Measurements from ENCODE around the gene BSN. TPM values are rescaled to one million over a fixed set of nuclear protein-coding genes. Genes with fewer than 3 reads are reported as not detected.

The BSN gene, protein sequence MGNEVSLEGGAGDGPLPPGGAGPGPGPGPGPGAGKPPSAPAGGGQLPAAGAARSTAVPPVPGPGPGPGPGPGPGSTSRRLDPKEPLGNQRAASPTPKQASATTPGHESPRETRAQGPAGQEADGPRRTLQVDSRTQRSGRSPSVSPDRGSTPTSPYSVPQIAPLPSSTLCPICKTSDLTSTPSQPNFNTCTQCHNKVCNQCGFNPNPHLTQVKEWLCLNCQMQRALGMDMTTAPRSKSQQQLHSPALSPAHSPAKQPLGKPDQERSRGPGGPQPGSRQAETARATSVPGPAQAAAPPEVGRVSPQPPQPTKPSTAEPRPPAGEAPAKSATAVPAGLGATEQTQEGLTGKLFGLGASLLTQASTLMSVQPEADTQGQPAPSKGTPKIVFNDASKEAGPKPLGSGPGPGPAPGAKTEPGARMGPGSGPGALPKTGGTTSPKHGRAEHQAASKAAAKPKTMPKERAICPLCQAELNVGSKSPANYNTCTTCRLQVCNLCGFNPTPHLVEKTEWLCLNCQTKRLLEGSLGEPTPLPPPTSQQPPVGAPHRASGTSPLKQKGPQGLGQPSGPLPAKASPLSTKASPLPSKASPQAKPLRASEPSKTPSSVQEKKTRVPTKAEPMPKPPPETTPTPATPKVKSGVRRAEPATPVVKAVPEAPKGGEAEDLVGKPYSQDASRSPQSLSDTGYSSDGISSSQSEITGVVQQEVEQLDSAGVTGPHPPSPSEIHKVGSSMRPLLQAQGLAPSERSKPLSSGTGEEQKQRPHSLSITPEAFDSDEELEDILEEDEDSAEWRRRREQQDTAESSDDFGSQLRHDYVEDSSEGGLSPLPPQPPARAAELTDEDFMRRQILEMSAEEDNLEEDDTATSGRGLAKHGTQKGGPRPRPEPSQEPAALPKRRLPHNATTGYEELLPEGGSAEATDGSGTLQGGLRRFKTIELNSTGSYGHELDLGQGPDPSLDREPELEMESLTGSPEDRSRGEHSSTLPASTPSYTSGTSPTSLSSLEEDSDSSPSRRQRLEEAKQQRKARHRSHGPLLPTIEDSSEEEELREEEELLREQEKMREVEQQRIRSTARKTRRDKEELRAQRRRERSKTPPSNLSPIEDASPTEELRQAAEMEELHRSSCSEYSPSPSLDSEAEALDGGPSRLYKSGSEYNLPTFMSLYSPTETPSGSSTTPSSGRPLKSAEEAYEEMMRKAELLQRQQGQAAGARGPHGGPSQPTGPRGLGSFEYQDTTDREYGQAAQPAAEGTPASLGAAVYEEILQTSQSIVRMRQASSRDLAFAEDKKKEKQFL (N-terminal part only)
- 0.08 to 0.16 TPM (median 0.13 TPM) in 5 replicates for total RNA-seq (2022; extraction: Qiagen RNA extraction)

DNA sequence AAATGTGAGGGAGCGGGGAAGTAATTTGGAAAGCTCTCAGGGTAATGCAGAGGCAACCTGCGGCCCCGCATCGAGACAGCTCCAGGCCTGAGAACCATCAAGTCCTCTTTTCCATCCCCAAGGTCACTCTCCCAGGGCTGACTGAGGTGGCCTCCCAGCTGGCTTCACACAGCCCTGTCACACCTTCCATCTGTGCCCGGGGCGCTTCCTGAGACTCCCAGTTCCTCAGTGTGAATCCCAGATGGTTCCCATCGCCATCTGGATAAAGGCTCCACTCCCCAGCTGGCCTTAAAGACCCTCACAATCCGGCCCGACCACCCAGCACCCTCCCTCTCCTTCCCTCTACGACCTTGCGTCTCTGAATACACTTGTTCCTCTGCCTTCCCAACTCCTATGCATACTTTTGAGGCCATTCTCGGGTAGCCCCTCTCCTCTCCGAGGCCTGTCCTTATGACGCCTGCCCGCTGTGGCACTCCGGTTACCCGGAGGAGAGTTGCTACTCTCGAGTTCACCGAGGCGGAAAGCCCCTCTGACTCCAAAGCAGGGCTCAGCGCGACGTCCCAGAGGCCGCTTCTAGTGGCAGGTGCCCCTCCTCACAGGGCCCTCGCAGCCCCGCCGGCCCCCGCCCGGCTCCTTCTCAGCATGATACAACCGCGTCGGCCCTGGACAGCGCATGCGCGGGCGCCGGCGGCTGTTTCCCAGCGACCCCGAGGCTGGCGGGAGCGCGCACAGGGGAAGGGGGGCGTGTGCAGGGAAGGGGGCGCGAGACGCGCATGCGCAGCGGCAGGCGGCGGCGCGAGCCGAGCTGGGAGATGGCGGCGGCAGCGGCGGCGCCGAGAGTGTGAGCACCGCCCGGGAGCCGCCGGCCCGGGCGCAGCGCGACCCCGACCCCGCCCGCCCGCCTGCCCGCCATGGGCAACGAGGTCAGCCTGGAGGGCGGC lies at the start of gene BSN:
Gene BSN, plus strand, starts transcription at position 786 of the 941 bp plus-strand sequence. Its CDS starts 126 bp downstream, at position 912.

DNA sequence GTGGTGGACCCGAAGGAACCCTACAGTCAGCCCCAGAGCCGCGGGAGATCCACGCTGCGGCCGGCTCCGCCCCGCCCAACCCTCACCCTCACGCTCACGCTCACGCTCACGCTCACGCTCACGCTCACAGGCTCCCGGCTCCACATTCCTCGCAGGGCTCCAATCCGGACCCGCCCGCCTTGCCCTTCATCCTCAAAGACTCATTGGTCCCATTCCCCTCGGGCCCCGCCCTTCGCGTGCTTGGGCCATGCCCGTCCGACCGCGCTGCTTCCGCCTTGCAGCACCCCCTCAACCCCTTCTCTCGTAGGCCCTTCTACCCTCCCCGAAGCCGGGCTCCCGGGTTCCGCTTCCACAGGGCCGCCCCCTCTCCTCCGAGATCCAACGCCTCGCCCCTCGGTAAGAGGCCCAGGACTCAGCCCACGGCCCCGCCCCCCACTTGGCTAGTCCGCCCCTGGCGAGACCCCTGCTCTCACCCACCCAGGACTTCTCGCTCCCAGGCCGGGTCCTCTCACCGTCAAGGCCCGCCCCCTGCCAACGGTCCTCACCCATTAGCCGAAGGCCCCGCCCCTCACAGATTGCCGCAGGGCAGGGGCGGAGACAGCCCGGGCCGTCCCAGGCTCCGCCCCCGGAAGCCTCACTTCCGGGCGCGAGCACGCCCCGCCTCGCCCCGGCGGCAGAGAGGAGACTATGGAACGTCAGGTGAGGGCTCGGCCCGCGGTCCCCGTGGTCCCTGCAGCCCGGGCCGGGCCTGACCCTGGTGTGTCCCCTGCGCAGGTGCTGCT lies 119.6 kb downstream of the BSN start, which contains the start of gene APEH:
Gene APEH, plus strand, starts transcription at position 637 of the 782 bp plus-strand sequence. Its CDS starts 51 bp downstream, at position 688.

DNA sequence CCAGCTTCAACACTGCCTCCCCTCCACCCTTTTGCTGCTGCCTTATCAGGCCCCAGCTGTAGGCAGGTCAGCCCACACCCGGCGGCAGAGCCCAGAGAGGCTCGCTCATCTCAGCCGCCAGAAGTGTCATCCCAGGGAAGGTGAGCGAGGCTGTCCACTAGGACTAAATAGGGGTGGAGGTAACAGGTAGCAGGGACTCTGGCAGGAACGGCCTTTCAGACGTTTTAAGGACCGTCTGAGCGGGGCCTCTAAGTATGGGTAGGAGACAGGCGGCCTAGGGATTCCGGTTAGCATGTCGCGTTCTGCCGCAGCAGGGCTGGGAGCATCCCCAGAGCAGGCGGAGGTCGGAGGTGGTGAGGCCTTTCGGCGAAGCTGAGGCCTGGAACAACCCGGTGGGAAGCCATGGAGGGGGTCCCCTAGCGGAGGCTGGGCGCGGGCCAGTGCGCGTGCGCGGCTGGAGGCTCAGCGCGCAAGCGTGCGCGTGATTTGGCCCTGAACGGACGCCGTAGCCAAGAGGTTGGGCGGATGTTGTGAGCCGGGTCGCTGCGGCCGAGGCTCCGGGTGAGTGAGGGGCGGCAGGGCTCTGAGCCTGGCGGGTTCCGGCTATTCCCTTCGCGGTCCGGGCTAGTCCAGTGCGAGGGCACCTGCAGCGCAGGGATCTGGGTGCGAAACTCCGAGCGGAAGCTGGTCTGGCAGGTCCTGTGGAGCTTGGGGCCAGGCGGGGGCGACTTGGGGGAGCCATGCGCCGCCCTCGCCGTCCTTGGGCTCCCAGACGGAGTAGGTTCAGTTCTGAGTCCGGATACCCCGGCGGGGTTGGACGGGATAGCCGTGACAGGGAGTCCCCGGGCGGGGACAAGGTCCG lies 135.0 kb downstream of the BSN start, which contains the start of the genes MST1 and RNF123:
Gene MST1, minus strand, starts transcription at position 429 of the 862 bp plus-strand sequence. CDS start 783 bp downstream, outside the sequence.
Gene RNF123, plus strand, starts transcription at position 512 of the 862 bp plus-strand sequence. CDS start 1,609 bp downstream, outside the sequence.

GRCh38 chr3:49719214-49719884 lies 165.1 kb downstream of the BSN start, which contains the start of gene AMIGO3:
Gene AMIGO3 (minus strand): TSS chr3:49719684. CDS start chr3:49719465, 219 bp downstream.

Other genes starting within 250 kb of the BSN start
- 10.3 to 14.8 TPM (median 13.2 TPM) in 5 replicates for gene USP4, start 214.4 kb upstream of the BSN start, total RNA-seq (2022; extraction: Qiagen RNA extraction)
- gene GPX1, start 196.1 kb upstream of the BSN start, total RNA-seq (2022; extraction: Qiagen RNA extraction) = 254 to 327 TPM (median 296 TPM) in 5 replicates
- 451 to 557 TPM (median 457 TPM) in 5 replicates for gene RHOA, start 142.5 kb upstream of the BSN start, total RNA-seq (2022; extraction: Qiagen RNA extraction)
- 20.1 to 24.8 TPM (median 23.7 TPM) in 5 replicates for gene TCTA, start 142.1 kb upstream of the BSN start, total RNA-seq (2022; extraction: Qiagen RNA extraction)
- 0.17 to 0.65 TPM (median 0.30 TPM) in 5 replicates for gene AMT, start 132.0 kb upstream of the BSN start, total RNA-seq (2022; extraction: Qiagen RNA extraction)
- 5.2 to 6.7 TPM (median 6.6 TPM) in 5 replicates for gene NICN1, start 125.2 kb upstream of the BSN start, total RNA-seq (2022; extraction: Qiagen RNA extraction)
- gene DAG1, start 84.2 kb upstream of the BSN start, total RNA-seq (2022; extraction: Qiagen RNA extraction) = 43.6 to 60.6 TPM (median 52.5 TPM) in 5 replicates
- gene APEH, start 119.9 kb downstream of the BSN start, total RNA-seq (2022; extraction: Qiagen RNA extraction) = 57.8 to 70.4 TPM (median 66.0 TPM) in 5 replicates
- 1.4 to 2.9 TPM (median 1.8 TPM) in 5 replicates for gene MST1, start 135.0 kb downstream of the BSN start, total RNA-seq (2022; extraction: Qiagen RNA extraction)
- gene RNF123, start 135.1 kb downstream of the BSN start, total RNA-seq (2022; extraction: Qiagen RNA extraction) = 10.2 to 17.6 TPM (median 17.0 TPM) in 5 replicates
- gene AMIGO3, start 165.2 kb downstream of the BSN start, total RNA-seq (2022; extraction: Qiagen RNA extraction) = 0.23 to 1.3 TPM (median 0.41 TPM) in 5 replicates
- 14.9 to 22.0 TPM (median 20.4 TPM) in 5 replicates for gene GMPPB, start 169.5 kb downstream of the BSN start, total RNA-seq (2022; extraction: Qiagen RNA extraction)
- gene IP6K1, start 232.1 kb downstream of the BSN start, total RNA-seq (2022; extraction: Qiagen RNA extraction) = 20.9 to 22.7 TPM (median 21.0 TPM) in 5 replicates
- 0.12 to 0.65 TPM (median 0.43 TPM) in 5 replicates for gene CDHR4, start 245.4 kb downstream of the BSN start, total RNA-seq (2022; extraction: Qiagen RNA extraction)
- 1.6 to 2.3 TPM (median 2.1 TPM) in 5 replicates for gene INKA1, start 248.8 kb downstream of the BSN start, total RNA-seq (2022; extraction: Qiagen RNA extraction)

Measured in A549 treated with CORT108297 at 1 μM for 4 hours (cell line).